HepG2 (cell line): Measurements from ENCODE around the gene TTC31. TPM values are rescaled to one million over a fixed set of nuclear protein-coding genes. Genes with fewer than 3 reads are reported as not detected.

Experiments
- BHLHE40 ChIP-seq: IDR thresholded peaks from 2 replicates; pipeline ENCODE4 v1.6.1; 2011; ENCODE audit warnings: low read length, improper control_type of control experiment
- HOXA3 ChIP-seq: sonication (generic); formaldehyde crosslinking; IDR thresholded peaks from 2 replicates; pipeline ENCODE4 v1.5.0; 2020; ENCODE audit warnings: missing genetic modification reagents
- KDM4B ChIP-seq: sonication (generic); formaldehyde crosslinking; IDR thresholded peaks from 2 replicates; pipeline ENCODE4 v1.4.0; 2020; ENCODE audit warnings: missing genetic modification reagents
- KMT2A ChIP-seq: sonication (generic); formaldehyde crosslinking; IDR thresholded peaks from 2 replicates; pipeline ENCODE4 v1.4.0; 2020; ENCODE audit warnings: missing genetic modification reagents
- LCORL ChIP-seq, 2 experiments: fragments of 450-650 bp in 1 of 2; sonication (generic) in 1 of 2; formaldehyde crosslinking in 1 of 2; IDR thresholded peaks; 2 replicates each; pipeline versions ENCODE4 v1.5.0 to v1.6.1; 2017 to 2020; ENCODE audit warnings: antibody characterized with exemption in 1 of 2, missing genetic modification reagents in 1 of 2
- MNT ChIP-seq: fragments of 450-650 bp; IDR thresholded peaks from 2 replicates; pipeline ENCODE4 v1.6.1; 2016
- NKX3-1 ChIP-seq: sonication (generic); formaldehyde crosslinking; IDR thresholded peaks from 2 replicates; pipeline ENCODE4 v1.5.0; 2020; ENCODE audit warnings: missing genetic modification reagents
- SPEN ChIP-seq: sonication (generic); formaldehyde crosslinking; IDR thresholded peaks from 2 replicates; pipeline ENCODE4 v1.5.1; 2020; ENCODE audit warnings: low read depth, mild to moderate bottlenecking, missing genetic modification reagents
- TAF1 ChIP-seq: sonication (generic); formaldehyde crosslinking; IDR thresholded peaks from 2 replicates; pipeline ENCODE4 v1.4.0; 2020; ENCODE audit warnings: missing genetic modification reagents
- TEAD2 ChIP-seq: sonication (generic); formaldehyde crosslinking; IDR thresholded peaks from 2 replicates; pipeline ENCODE4 v1.9.0; 2021; ENCODE audit warnings: missing genetic modification reagents
- TRIM24 ChIP-seq: sonication (generic); formaldehyde crosslinking; IDR thresholded peaks from 2 replicates; pipeline ENCODE4 v1.8.0; 2022; ENCODE audit warnings: mild to moderate bottlenecking, missing genetic modification reagents
- WIZ ChIP-seq: sonication (generic); formaldehyde crosslinking; IDR thresholded peaks from 2 replicates; pipeline ENCODE4 v1.5.1; 2020; ENCODE audit warnings: mild to moderate bottlenecking, missing genetic modification reagents
- XBP1 ChIP-seq: sonication (generic); formaldehyde crosslinking; IDR thresholded peaks from 2 replicates; pipeline ENCODE4 v1.5.0; 2020; ENCODE audit warnings: missing genetic modification reagents
- ZBTB8A ChIP-seq: sonication (generic); formaldehyde crosslinking; IDR thresholded peaks from 2 replicates; pipeline ENCODE4 v1.4.0; 2020; ENCODE audit warnings: mild to moderate bottlenecking, low read depth, missing genetic modification reagents, borderline replicate concordance
- ZFAT ChIP-seq: sonication (generic); formaldehyde crosslinking; conservative IDR thresholded peaks from 2 replicates; pipeline ENCODE4 v1.8.1; 2023; ENCODE audit warnings: missing genetic modification reagents, inconsistent platforms
- ZHX2 ChIP-seq, 2 experiments: sonication (generic) in 1 of 2; formaldehyde crosslinking in 1 of 2; IDR thresholded peaks; 2 replicates each; pipeline versions ENCODE4 v1.6.1 to v1.9.0; 2014 to 2022; ENCODE audit warnings: antibody characterized with exemption in 1 of 2, borderline replicate concordance in 1 of 2, inconsistent platforms in 1 of 2, low read depth in 1 of 2, missing genetic modification reagents in 1 of 2
- ZNF292 ChIP-seq: sonication (generic); formaldehyde crosslinking; IDR thresholded peaks from 2 replicates; pipeline ENCODE4 v1.8.1; 2022; ENCODE audit warnings: mild to moderate bottlenecking, low read depth, missing genetic modification reagents, borderline replicate concordance
- ZNF501 ChIP-seq: sonication (generic); formaldehyde crosslinking; IDR thresholded peaks from 2 replicates; pipeline ENCODE4 v1.5.1; 2020; ENCODE audit warnings: mild to moderate bottlenecking, moderate library complexity, missing genetic modification reagents
- ZNF639 ChIP-seq: conservative IDR thresholded peaks from 2 replicates; pipeline ENCODE4 v1.6.1; 2018; ENCODE audit warnings: missing genetic modification reagents
- ZNF773 ChIP-seq: sonication (generic); formaldehyde crosslinking; IDR thresholded peaks from 2 replicates; pipeline ENCODE4 v1.4.0; 2020; ENCODE audit warnings: missing genetic modification reagents, borderline replicate concordance
- ZZZ3 ChIP-seq: sonication (generic); formaldehyde crosslinking; IDR thresholded peaks from 2 replicates; pipeline ENCODE4 v1.4.0; 2020; ENCODE audit warnings: missing genetic modification reagents, mild to moderate bottlenecking, borderline replicate concordance
- polyA plus RNA-seq, 8 experiments: library from polyadenylated mRNA; depleted of rRNA in 3 of 8; stranded (reverse) in 7 of 8; unstranded in 1 of 8; fragments of >200 nt; fragmentation: Illumina TruSeq in 4 of 8; extraction: Trizol in 4 of 8; gene quantifications; 2 replicates each; pipeline versions ENCODE4 v1.2.1 to v1.2.3, GENCODE V29; 2011 to 2016; ENCODE audit warnings: low read depth in 4 of 8, missing spikeins in 1 of 8, mixed read lengths in 1 of 8; ENCODE audit not compliant: insufficient read depth in 1 of 8
- total RNA-seq, 5 experiments: library from RNA; depleted of rRNA; stranded (reverse); fragments of >200 nt; fragmentation: Illumina TruSeq; extraction: Trizol; gene quantifications; 2 replicates each; pipeline ENCODE4 v1.2.3, GENCODE V29; 2016; ENCODE audit warnings: low read depth in 1 of 5

TTC31 gene
- total and polyA plus RNA-seq, 2 of the 13 experiments (the other 11 are each of a cell fraction or from before 2014, with no cell fraction given), result 28.3 to 39.5 TPM

GRCh38 chr2:74507926-74508520 is 25.1 kb downstream of the TTC31 start (continued):
- TF ChIP-seq HOXA3 (CRISPR knock-in tag), result no peak
- no peak for TF ChIP-seq KMT2A (CRISPR knock-in tag)
- TF ChIP-seq MNT, result no peak
- no peak for TF ChIP-seq ZFAT
- no peak for TF ChIP-seq ZNF773 (CRISPR knock-in tag)
- no peak for TF ChIP-seq ZZZ3 (CRISPR knock-in tag)
- no peak for TF ChIP-seq ZHX2 (IDR thresholded peaks at IDR 0.05; ENCODE audit: low read depth)
- no peak for TF ChIP-seq ZHX2 (CRISPR knock-in tag; IDR thresholded peaks at IDR 0.05; ENCODE audit: borderline replicate concordance)
- no peak for TF ChIP-seq XBP1 (CRISPR knock-in tag)
- no peak for TF ChIP-seq WIZ (CRISPR knock-in tag)
- no peak for TF ChIP-seq NKX3-1 (CRISPR knock-in tag)
- TF ChIP-seq TAF1 (CRISPR knock-in tag), result no peak
- no peak for TF ChIP-seq TEAD2 (CRISPR knock-in tag)
- TF ChIP-seq ZBTB8A (CRISPR knock-in tag), result no peak; the same call in 1 of the 2 replicates
- no peak for TF ChIP-seq ZNF292 (CRISPR knock-in tag)
- TF ChIP-seq ZNF501 (CRISPR knock-in tag), result no peak
- no peak for TF ChIP-seq TRIM24 (CRISPR knock-in tag)
- TF ChIP-seq KDM4B, result no peak
- no peak for TF ChIP-seq ZNF639 (CRISPR knock-in tag)
- no peak; the same call in 1 of the 2 replicates for TF ChIP-seq SPEN
- TF ChIP-seq BHLHE40, result no peak
- no peak for TF ChIP-seq LCORL (IDR thresholded peaks at IDR 0.05)
- no peak for TF ChIP-seq LCORL (CRISPR knock-in tag; IDR thresholded peaks at IDR 0.05)
